Upper lobe of left lung (tissue), 6 donors: ENCODE measurements around the gene SPSB4. TPM values are rescaled to one million over a fixed set of nuclear protein-coding genes. Genes with fewer than 3 reads are reported as not detected.
A peak's percentile ranks its signal among the peaks of the same experiment; 100 is the strongest.

ENCODE experiments used
- ATAC-seq, 2 donors: fragments of 200-7000 bp; cut with Tn5 transposase; one replicate each; pipeline ENCODE4 v1.9.1; 2022; ENCODE audit warnings: mild to moderate bottlenecking in 2 of 2, moderate library complexity in 2 of 2; ENCODE audit not compliant: low FRiP score in 2 of 2
- DNase-seq, 2 donors: peaks; one replicate each; pipeline ENCODE4 v3.0.0-alpha.2; 2019 to 2020
- H3K27ac ChIP-seq, 4 donors: fragments of 200-600 bp; sonication (generic); one replicate each; pipeline ENCODE4 v1.5.1; 2016 to 2019
- H3K27me3 ChIP-seq, 4 donors: fragments of 200-600 bp; sonication (generic); one replicate each; pipeline ENCODE4 v1.5.1; 2017 to 2019
- H3K36me3 ChIP-seq, 4 donors: fragments of 200-600 bp; sonication (generic); one replicate each; pipeline ENCODE4 v1.5.1; 2016 to 2019
- H3K4me1 ChIP-seq, 4 donors: fragments of 200-600 bp; sonication (generic); one replicate each; pipeline ENCODE4 v1.5.1; 2018 to 2019
- H3K4me3 ChIP-seq, 4 donors: fragments of 200-600 bp; sonication (generic); one replicate each; pipeline ENCODE4 v1.5.1; 2017 to 2019; ENCODE audit warnings: mild to moderate bottlenecking in 2 of 4, moderate library complexity in 1 of 4
- H3K9me3 ChIP-seq, 4 donors: fragments of 200-600 bp; sonication (generic); one replicate each; pipeline ENCODE4 v1.5.1; 2018 to 2019
- EP300 ChIP-seq, 4 donors: sonication (generic); formaldehyde crosslinking; IDR thresholded peaks; one replicate each; pipeline ENCODE4 v1.5.1; 2017; ENCODE audit warnings: antibody characterized with exemption in 4 of 4, control low read depth in 2 of 4
- POLR2A ChIP-seq, 4 donors: fragments of 450-650 bp; IDR thresholded peaks; one replicate each; pipeline ENCODE4 v1.5.1; 2016 to 2017; ENCODE audit warnings: antibody characterized with exemption in 4 of 4, mild to moderate bottlenecking in 2 of 4
- POLR2AphosphoS5 ChIP-seq, 2 donors: sonication (generic); formaldehyde crosslinking; IDR thresholded peaks; one replicate each; pipeline ENCODE4 v1.5.1; 2017; ENCODE audit warnings: antibody characterized with exemption in 2 of 2
- WGBS, 2 donors: methylation state at CpG; one replicate each; pipeline ENCODE4 v1.1.5; 2017 to 2018; 5-methylcytosine and 5-hydroxymethylcytosine counted together
- total RNA-seq, 6 donors: library from RNA; depleted of rRNA in 4 of 6; stranded (reverse); fragments of >200 nt in 4 of 6; gene quantifications; one replicate each; pipeline versions ENCODE4 v1.1.0 to v1.2.1, GENCODE V29; 2016 to 2021
- TF ChIP-seq, protein P1 (sequence below), 6 experiments: fragments of 450-650 bp in 4 of 6; fragments of 200-600 bp in 2 of 6; sonication (generic) in 2 of 6; IDR thresholded peaks; one replicate each; pipeline ENCODE4 v1.5.1; 2016 to 2019; ENCODE audit warnings: antibody characterized with exemption in 6 of 6
- donor health status: DM: no; HTN: no; CAD: no; lungs with moderate emphysema.
- donor health status: DM: no; HTN: yes; CAD: no; lungs with severe emphysema.

The SPSB4 gene
- total RNA-seq, 6 donors from 2014 or later: 0.29 to 4.2 (median 1.1) TPM; not detected in 1

DNA sequence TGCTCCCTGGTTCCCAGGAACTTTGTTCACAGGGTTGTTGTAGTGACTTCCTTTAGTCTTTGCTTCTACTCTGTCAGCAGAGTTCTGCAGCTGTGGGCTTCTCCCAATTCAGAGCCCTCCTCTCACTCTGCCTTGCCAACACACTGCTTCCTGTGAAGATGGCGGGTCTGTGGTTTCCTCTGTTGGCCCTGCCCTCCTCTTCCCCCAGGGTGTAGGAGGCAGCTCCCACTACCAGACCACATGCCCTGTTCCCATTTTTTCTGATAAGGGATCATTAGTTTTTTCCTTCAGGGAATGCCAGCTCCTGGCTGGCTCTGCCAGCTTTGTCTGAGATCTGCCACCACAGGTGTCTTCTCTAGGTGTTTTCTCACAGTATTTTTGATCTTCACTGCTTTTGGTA lies 12.7 kb downstream of the SPSB4 start:
- no peaks in the 10 kb centered on the region for H3K36me3 ChIP-seq
- no peak for ATAC-seq
- no peaks in the 10 kb centered on the region for H3K9me3 ChIP-seq
- no peak overlapping the region for H3K27ac ChIP-seq
- H3K4me3 ChIP-seq: no peak overlapping the region
- no peak for TF ChIP-seq POLR2A (IDR thresholded peaks at IDR 0.05)
- TF ChIP-seq, protein P1, sequence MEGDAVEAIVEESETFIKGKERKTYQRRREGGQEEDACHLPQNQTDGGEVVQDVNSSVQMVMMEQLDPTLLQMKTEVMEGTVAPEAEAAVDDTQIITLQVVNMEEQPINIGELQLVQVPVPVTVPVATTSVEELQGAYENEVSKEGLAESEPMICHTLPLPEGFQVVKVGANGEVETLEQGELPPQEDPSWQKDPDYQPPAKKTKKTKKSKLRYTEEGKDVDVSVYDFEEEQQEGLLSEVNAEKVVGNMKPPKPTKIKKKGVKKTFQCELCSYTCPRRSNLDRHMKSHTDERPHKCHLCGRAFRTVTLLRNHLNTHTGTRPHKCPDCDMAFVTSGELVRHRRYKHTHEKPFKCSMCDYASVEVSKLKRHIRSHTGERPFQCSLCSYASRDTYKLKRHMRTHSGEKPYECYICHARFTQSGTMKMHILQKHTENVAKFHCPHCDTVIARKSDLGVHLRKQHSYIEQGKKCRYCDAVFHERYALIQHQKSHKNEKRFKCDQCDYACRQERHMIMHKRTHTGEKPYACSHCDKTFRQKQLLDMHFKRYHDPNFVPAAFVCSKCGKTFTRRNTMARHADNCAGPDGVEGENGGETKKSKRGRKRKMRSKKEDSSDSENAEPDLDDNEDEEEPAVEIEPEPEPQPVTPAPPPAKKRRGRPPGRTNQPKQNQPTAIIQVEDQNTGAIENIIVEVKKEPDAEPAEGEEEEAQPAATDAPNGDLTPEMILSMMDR (IDR thresholded peaks at IDR 0.05): no peak
- TF ChIP-seq POLR2AphosphoS5 (IDR thresholded peaks at IDR 0.05): no peak
- TF ChIP-seq EP300 (IDR thresholded peaks at IDR 0.05): no peak
- no peaks in the 10 kb centered on the region for H3K4me1 ChIP-seq
- no peaks in the 10 kb centered on the region for H3K27me3 ChIP-seq
- WGBS, 2 donors: 27 to 33% methylated on average over 1 of the region's 1 CpG
- no peak for DNase-seq

DNA sequence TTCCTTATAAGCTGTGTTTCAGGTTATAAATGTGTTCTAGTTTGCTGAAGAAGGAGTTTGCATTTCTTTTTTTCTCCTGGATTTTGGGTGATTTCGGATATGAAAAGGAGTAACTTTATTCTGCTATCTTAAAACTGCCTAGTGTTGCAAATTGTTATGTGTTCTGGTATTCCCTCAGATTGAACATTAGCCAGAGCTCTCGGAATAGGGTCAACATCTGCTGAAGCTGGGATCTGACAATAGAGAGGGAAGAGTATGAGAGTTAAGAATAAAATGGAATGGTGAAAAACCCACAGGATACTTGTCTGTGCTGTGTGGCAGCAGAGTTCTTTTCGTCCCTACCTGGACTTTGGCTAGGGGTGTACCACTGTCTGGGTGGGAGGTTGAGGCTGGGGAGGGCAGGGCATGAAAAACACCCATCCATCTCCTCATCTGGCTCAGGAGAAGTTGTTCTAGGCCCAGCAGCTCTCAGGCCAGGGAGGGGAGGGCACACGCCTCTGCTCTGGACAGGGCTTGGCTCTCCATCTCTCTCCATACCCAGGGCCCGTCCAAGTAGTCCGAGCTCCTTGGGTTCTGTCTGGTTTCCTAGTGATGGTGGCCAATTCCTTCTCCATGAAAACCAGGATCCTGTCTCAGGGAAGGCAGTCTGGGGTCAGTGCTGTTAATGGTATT lies 13.2 kb downstream of the SPSB4 start:
- no peak overlapping the region for H3K4me3 ChIP-seq
- no peak for TF ChIP-seq POLR2AphosphoS5 (IDR thresholded peaks at IDR 0.05)
- TF ChIP-seq, protein P1 (IDR thresholded peaks at IDR 0.05): no peak
- TF ChIP-seq POLR2A (IDR thresholded peaks at IDR 0.05): no peak
- TF ChIP-seq EP300 (IDR thresholded peaks at IDR 0.05): no peak
- ATAC-seq (peak in 1 of 2 donors; percentile 26), DNase-seq (no peak)
- H3K27ac ChIP-seq: no peak overlapping the region
- no peaks in the 10 kb centered on the region for H3K36me3 ChIP-seq
- whole genome bisulfite sequencing, 2 donors: 78 to 84% methylated on average over 6 of the region's 6 CpGs
- H3K27me3 ChIP-seq: no peaks in the 10 kb centered on the region
- H3K4me1 ChIP-seq: no peaks in the 10 kb centered on the region
- no peaks in the 10 kb centered on the region for H3K9me3 ChIP-seq

DNA sequence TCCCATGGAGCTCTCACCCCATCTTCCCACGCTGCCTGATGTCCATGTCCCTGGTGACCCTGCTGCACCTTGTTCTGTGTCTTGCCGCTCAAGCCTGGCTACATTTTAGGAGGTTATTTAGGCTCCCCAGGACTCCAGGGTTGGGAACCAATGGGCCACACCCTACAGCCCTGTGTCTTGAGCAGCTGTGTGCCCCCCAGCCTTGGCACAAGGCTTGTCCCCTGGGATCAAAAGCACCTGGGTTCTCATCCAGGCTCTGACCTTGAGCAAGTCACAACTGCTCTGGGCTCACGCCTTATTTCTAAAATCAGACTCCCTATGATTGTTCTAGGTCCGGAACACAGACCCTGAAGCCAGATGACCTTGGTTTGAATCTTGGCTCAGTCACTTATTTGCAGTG lies 14.1 kb downstream of the SPSB4 start:
- Histone ChIP-seq H3K4me3 (no peak overlapping the region), H3K36me3 (no peaks in the 10 kb centered on the region), H3K4me1 (no peaks in the 10 kb centered on the region), H3K27ac (no peak overlapping the region), H3K27me3 (no peaks in the 10 kb centered on the region), H3K9me3 (no peaks in the 10 kb centered on the region)
- ATAC-seq: peak in 1 of 2 donors; percentile 17
- no peak for TF ChIP-seq POLR2A (IDR thresholded peaks at IDR 0.05)
- TF ChIP-seq, protein P1 (IDR thresholded peaks at IDR 0.05): no peak
- TF ChIP-seq POLR2AphosphoS5 (IDR thresholded peaks at IDR 0.05): no peak
- TF ChIP-seq EP300 (IDR thresholded peaks at IDR 0.05): no peak
- DNase-seq: no peak
- WGBS, 2 donors: 78 to 86% methylated on average over 4 of the region's 4 CpGs

DNA sequence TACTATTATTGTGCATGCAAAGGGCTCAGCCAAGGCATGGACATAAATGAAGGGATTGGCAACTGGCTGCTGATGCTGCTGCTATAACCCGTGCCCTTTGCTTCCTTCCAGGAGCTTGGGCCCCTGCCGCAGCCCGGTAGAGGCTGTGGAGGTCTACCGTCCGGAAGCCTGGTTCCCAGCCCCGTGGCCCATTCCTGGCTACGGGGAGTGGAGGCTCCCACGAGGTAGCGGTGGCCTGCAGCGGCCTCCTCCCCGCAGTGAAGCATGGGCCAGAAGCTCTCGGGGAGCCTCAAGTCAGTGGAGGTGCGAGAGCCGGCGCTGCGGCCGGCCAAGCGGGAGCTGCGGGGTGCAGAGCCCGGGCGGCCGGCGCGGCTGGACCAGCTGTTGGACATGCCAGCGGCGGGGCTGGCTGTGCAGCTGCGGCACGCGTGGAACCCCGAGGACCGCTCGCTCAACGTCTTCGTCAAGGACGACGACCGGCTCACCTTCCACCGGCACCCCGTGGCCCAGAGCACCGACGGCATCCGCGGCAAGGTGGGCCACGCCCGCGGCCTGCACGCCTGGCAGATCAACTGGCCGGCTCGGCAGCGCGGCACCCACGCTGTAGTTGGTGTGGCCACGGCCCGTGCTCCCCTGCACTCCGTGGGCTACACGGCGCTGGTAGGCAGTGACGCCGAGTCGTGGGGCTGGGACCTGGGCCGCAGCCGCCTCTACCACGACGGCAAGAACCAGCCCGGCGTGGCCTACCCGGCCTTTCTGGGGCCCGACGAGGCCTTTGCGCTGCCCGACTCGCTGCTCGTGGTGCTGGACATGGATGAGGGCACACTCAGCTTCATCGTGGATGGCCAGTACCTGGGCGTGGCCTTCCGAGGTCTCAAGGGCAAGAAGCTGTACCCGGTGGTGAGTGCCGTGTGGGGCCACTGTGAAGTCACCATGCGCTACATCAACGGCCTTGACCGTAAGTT lies 15.0 kb downstream of the SPSB4 start:
- Histone ChIP-seq H3K4me3 (no peak overlapping the region), H3K27ac (no peak overlapping the region), H3K9me3 (no peaks in the 10 kb centered on the region), H3K4me1 (no peaks in the 10 kb centered on the region), H3K36me3 (no peaks in the 10 kb centered on the region), H3K27me3 (no peaks in the 10 kb centered on the region)
- DNase-seq: peak; percentile 20 to 80
- ATAC-seq: no peak
- 97 to 98% methylated on average over 46 to 71 of the region's 81 CpGs for WGBS, 2 donors
- TF ChIP-seq EP300 (IDR thresholded peaks at IDR 0.05) (no peak), POLR2A (IDR thresholded peaks at IDR 0.05) (no peak), POLR2AphosphoS5 (IDR thresholded peaks at IDR 0.05) (no peak)
- TF ChIP-seq, protein P1 (IDR thresholded peaks at IDR 0.05): no peak
